ENCODE results near the gene LCOR. TPM values are rescaled to one million over a fixed set of nuclear protein-coding genes. Genes with fewer than 3 reads are reported as not detected.

LCOR gene
- total and polyA plus RNA-seq, 2 of the 13 experiments (the other 11 are each of a cell fraction or from before 2014, with no cell fraction given) = 12.4 to 23.7 TPM

DNA sequence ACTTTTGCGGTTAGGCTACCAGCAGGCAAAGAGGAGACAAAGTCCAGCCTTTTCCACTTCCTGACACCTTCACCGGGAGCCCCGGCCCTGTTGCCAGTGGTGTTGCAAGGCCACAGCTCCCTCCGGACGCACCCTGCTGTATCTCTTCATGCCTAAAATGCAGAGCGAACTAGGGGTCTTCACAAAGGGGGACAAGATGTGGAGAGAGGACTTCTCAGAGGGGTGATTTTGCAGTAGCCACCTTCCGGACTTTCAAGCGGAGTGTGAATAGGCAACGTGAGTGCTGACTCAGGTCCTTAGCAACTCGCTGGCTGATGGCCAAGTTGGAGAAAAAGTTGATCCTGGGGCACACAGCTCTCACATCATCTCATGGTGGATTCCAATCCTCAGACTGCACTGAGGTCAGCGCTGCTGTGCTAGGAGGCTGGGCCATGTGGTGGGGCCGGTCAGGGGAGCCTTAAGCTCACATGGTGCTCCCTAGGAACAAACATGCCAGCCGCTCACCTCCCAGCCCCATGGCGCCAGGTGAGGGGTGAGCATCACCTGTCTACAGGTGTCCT is 166.3 kb downstream of the LCOR start (continued):
- TF ChIP-seq NPAS2 (CRISPR knock-in tag; IDR thresholded peaks at IDR 0.05; ENCODE audit: borderline replicate concordance) = no peak
- TF ChIP-seq KDM5A (IDR thresholded peaks at IDR 0.05; ENCODE audit: borderline replicate concordance, low read length) = no peak
- TF ChIP-seq ZNF230 (CRISPR knock-in tag; IDR thresholded peaks at IDR 0.05) = 0 out of 2 replicates have a peak, but pooled peaks have one; percentile 27
- TF ChIP-seq, protein P1, sequence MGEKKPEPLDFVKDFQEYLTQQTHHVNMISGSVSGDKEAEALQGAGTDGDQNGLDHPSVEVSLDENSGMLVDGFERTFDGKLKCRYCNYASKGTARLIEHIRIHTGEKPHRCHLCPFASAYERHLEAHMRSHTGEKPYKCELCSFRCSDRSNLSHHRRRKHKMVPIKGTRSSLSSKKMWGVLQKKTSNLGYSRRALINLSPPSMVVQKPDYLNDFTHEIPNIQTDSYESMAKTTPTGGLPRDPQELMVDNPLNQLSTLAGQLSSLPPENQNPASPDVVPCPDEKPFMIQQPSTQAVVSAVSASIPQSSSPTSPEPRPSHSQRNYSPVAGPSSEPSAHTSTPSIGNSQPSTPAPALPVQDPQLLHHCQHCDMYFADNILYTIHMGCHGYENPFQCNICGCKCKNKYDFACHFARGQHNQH (CRISPR knock-in tag; IDR thresholded peaks at IDR 0.05) = peak; percentile 44; the same call in 1 of the 2 replicates
- TF ChIP-seq CC2D1A (CRISPR knock-in tag; IDR thresholded peaks at IDR 0.05) = no peak
- TF ChIP-seq PHF5A (CRISPR knock-in tag; IDR thresholded peaks at IDR 0.05; ENCODE audit: low read depth, unreplicated experiment) = peak; percentile 41
- 0 out of 2 replicates have a peak, but pooled peaks have one; percentile 49 for TF ChIP-seq ZNF572 (CRISPR knock-in tag; IDR thresholded peaks at IDR 0.05)
- no peak for TF ChIP-seq CCDC6 (CRISPR knock-in tag; IDR thresholded peaks at IDR 0.05)
- TF ChIP-seq ZNF432 (CRISPR knock-in tag; IDR thresholded peaks at IDR 0.05; ENCODE audit: borderline replicate concordance) = no peak
- TF ChIP-seq ZNF839 (CRISPR knock-in tag; IDR thresholded peaks at IDR 0.05; ENCODE audit: borderline replicate concordance) = no peak
- TF ChIP-seq BRCA1 (CRISPR knock-in tag; IDR thresholded peaks at IDR 0.05) = no peak
- no peak for TF ChIP-seq RCOR2 (CRISPR knock-in tag; IDR thresholded peaks at IDR 0.05)
- no peak for TF ChIP-seq SOX6 (IDR thresholded peaks at IDR 0.05)
- TF ChIP-seq SOX6 (CRISPR knock-in tag; IDR thresholded peaks at IDR 0.05) = peak; percentile 25; the same call in 1 of the 2 replicates
- 0 out of 2 replicates have a peak, but pooled peaks have one; percentile 58 for TF ChIP-seq ZFP1 (CRISPR knock-in tag; IDR thresholded peaks at IDR 0.05)
- peak; percentile 68 for TF ChIP-seq MAX (IDR thresholded peaks at IDR 0.05)
- peak; percentile 40; the same call in 1 of the 2 replicates for TF ChIP-seq DMAP1 (CRISPR knock-in tag; IDR thresholded peaks at IDR 0.05)
- TF ChIP-seq, protein P2, sequence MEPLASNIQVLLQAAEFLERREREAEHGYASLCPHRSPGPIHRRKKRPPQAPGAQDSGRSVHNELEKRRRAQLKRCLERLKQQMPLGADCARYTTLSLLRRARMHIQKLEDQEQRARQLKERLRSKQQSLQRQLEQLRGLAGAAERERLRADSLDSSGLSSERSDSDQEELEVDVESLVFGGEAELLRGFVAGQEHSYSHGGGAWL (CRISPR knock-in tag; IDR thresholded peaks at IDR 0.05) = no peak
- TF ChIP-seq TMF1 (CRISPR knock-in tag; IDR thresholded peaks at IDR 0.05; ENCODE audit: low read depth) = no peak
- no peak for TF ChIP-seq ATF7 (IDR thresholded peaks at IDR 0.05)
- TF ChIP-seq ATF7 (CRISPR knock-in tag; IDR thresholded peaks at IDR 0.05) = no peak
- peak; percentile 60 for TF ChIP-seq ASH2L (IDR thresholded peaks at IDR 0.05; ENCODE audit: insufficient read length, low read depth, low read length)
- TF ChIP-seq NCOA5 (CRISPR knock-in tag; IDR thresholded peaks at IDR 0.05) = no peak
- TF ChIP-seq ZNF619 (CRISPR knock-in tag; IDR thresholded peaks at IDR 0.05) = no peak
- TF ChIP-seq SMAD9 (CRISPR knock-in tag; IDR thresholded peaks at IDR 0.05) = no peak
- no peak; the same call in 1 of the 2 replicates for TF ChIP-seq EHMT2 (IDR thresholded peaks at IDR 0.05; ENCODE audit: borderline replicate concordance, low read depth, low read length)
- TF ChIP-seq ZNF33B (CRISPR knock-in tag; IDR thresholded peaks at IDR 0.05) = no peak
- 0 out of 2 replicates have a peak, but pooled peaks have one; percentile 41 for TF ChIP-seq ZNF160 (CRISPR knock-in tag; IDR thresholded peaks at IDR 0.05)
- TF ChIP-seq TCF7 (IDR thresholded peaks at IDR 0.05; ENCODE audit: low read depth) = no peak
- TF ChIP-seq ZNF335 (CRISPR knock-in tag; IDR thresholded peaks at IDR 0.05) = no peak
- TF ChIP-seq SOX5 (CRISPR knock-in tag; IDR thresholded peaks at IDR 0.05; ENCODE audit: borderline replicate concordance) = peak; percentile 31; the same call in 1 of the 2 replicates
- no peak for TF ChIP-seq ZNF180 (CRISPR knock-in tag; IDR thresholded peaks at IDR 0.05; ENCODE audit: borderline replicate concordance, low read depth)
- TF ChIP-seq ADNP (CRISPR knock-in tag; IDR thresholded peaks at IDR 0.05) = no peak
- no peak for TF ChIP-seq MZF1 (CRISPR knock-in tag; IDR thresholded peaks at IDR 0.05; ENCODE audit: borderline replicate concordance)
